HepG2 (cell line): ENCODE results near the gene CDK5RAP2. TPM values are rescaled to one million over a fixed set of nuclear protein-coding genes. Genes with fewer than 3 reads are reported as not detected.

ENCODE experiments used
- ARNT ChIP-seq: fragments of 450-650 bp; IDR thresholded peaks from 2 replicates; pipeline ENCODE4 v1.6.1; 2017
- ELF3 ChIP-seq: IDR thresholded peaks from 2 replicates; pipeline ENCODE4 v1.6.1; 2016; ENCODE audit warnings: missing genetic modification reagents, missing compliant biosample characterization
- HOXA5 ChIP-seq: sonication (generic); formaldehyde crosslinking; IDR thresholded peaks from 2 replicates; pipeline ENCODE4 v1.4.0; 2020; ENCODE audit warnings: missing genetic modification reagents
- JUNB ChIP-seq: sonication (generic); formaldehyde crosslinking; IDR thresholded peaks from 2 replicates; pipeline ENCODE4 v1.8.0; 2022; ENCODE audit warnings: missing genetic modification reagents, mild to moderate bottlenecking, borderline replicate concordance
- KDM4B ChIP-seq: sonication (generic); formaldehyde crosslinking; IDR thresholded peaks from 2 replicates; pipeline ENCODE4 v1.4.0; 2020; ENCODE audit warnings: missing genetic modification reagents
- KMT2A ChIP-seq: sonication (generic); formaldehyde crosslinking; IDR thresholded peaks from 2 replicates; pipeline ENCODE4 v1.4.0; 2020; ENCODE audit warnings: missing genetic modification reagents
- NCOA1 ChIP-seq: sonication (generic); formaldehyde crosslinking; IDR thresholded peaks from 2 replicates; pipeline ENCODE4 v1.9.0; 2021; ENCODE audit warnings: missing genetic modification reagents
- POLR2A ChIP-seq, 2 experiments: IDR thresholded peaks; 2 replicates each; pipeline ENCODE4 v1.6.1; 2011; ENCODE audit warnings: low read depth in 2 of 2, low read length in 2 of 2, mild to moderate bottlenecking in 1 of 2, moderate library complexity in 1 of 2; ENCODE audit not compliant: insufficient read depth in 1 of 2
- PRDM4 ChIP-seq: sonication (generic); formaldehyde crosslinking; IDR thresholded peaks from 2 replicates; pipeline ENCODE4 v1.9.0; 2021; ENCODE audit warnings: missing genetic modification reagents, borderline replicate concordance
- RARA ChIP-seq: IDR thresholded peaks from 2 replicates; pipeline ENCODE4 v1.6.1; 2016; ENCODE audit warnings: missing genetic modification reagents, missing compliant biosample characterization
- SNAPC2 ChIP-seq: sonication (generic); formaldehyde crosslinking; IDR thresholded peaks from 2 replicates; pipeline ENCODE4 v1.8.1; 2022; ENCODE audit warnings: mild to moderate bottlenecking, missing genetic modification reagents
- ZNF230 ChIP-seq: sonication (generic); formaldehyde crosslinking; IDR thresholded peaks from 2 replicates; pipeline ENCODE4 v1.4.0; 2020; ENCODE audit warnings: mild to moderate bottlenecking, missing genetic modification reagents
- ZNF549 ChIP-seq: sonication (generic); formaldehyde crosslinking; IDR thresholded peaks from 2 replicates; pipeline ENCODE4 v1.5.0; 2020; ENCODE audit warnings: missing genetic modification reagents
- ZNF563 ChIP-seq: sonication (generic); formaldehyde crosslinking; IDR thresholded peaks from 2 replicates; pipeline ENCODE4 v1.8.0; 2022; ENCODE audit warnings: mild to moderate bottlenecking, moderate library complexity, missing genetic modification reagents
- ZNF619 ChIP-seq: sonication (generic); formaldehyde crosslinking; IDR thresholded peaks from 2 replicates; pipeline ENCODE4 v1.4.0; 2020; ENCODE audit warnings: mild to moderate bottlenecking, missing genetic modification reagents
- ZNF788 ChIP-seq: sonication (generic); formaldehyde crosslinking; IDR thresholded peaks from 2 replicates; pipeline ENCODE4 v1.5.0; 2020; ENCODE audit warnings: mild to moderate bottlenecking, missing genetic modification reagents, borderline replicate concordance
- polyA plus RNA-seq, 8 experiments: library from polyadenylated mRNA; depleted of rRNA in 3 of 8; stranded (reverse) in 7 of 8; unstranded in 1 of 8; fragments of >200 nt; fragmentation: Illumina TruSeq in 4 of 8; extraction: Trizol in 4 of 8; gene quantifications; 2 replicates each; pipeline versions ENCODE4 v1.2.1 to v1.2.3, GENCODE V29; 2011 to 2016; ENCODE audit warnings: low read depth in 4 of 8, missing spikeins in 1 of 8, mixed read lengths in 1 of 8; ENCODE audit not compliant: insufficient read depth in 1 of 8
- total RNA-seq, 5 experiments: library from RNA; depleted of rRNA; stranded (reverse); fragments of >200 nt; fragmentation: Illumina TruSeq; extraction: Trizol; gene quantifications; 2 replicates each; pipeline ENCODE4 v1.2.3, GENCODE V29; 2016; ENCODE audit warnings: low read depth in 1 of 5
- TF ChIP-seq, protein P1 (sequence below), 2 experiments: IDR thresholded peaks; 2 replicates each; pipeline ENCODE4 v1.6.1; 2011 to 2012; ENCODE audit warnings: low read length in 2 of 2, borderline replicate concordance in 1 of 2, low read depth in 1 of 2, mild to moderate bottlenecking in 1 of 2, moderate library complexity in 1 of 2
- TF ChIP-seq, protein P2 (sequence below): IDR thresholded peaks from 2 replicates; pipeline ENCODE4 v1.6.1; 2016; ENCODE audit warnings: low read depth, control low read depth
- TF ChIP-seq, protein P3 (sequence below): sonication (generic); formaldehyde crosslinking; IDR thresholded peaks from 2 replicates; pipeline ENCODE4 v1.4.0; 2020; ENCODE audit warnings: missing genetic modification reagents, borderline replicate concordance

The CDK5RAP2 gene
- total and polyA plus RNA-seq, 2 of the 13 experiments (the other 11 are each of a cell fraction or from before 2014, with no cell fraction given), result 31.8 to 42.2 TPM

DNA sequence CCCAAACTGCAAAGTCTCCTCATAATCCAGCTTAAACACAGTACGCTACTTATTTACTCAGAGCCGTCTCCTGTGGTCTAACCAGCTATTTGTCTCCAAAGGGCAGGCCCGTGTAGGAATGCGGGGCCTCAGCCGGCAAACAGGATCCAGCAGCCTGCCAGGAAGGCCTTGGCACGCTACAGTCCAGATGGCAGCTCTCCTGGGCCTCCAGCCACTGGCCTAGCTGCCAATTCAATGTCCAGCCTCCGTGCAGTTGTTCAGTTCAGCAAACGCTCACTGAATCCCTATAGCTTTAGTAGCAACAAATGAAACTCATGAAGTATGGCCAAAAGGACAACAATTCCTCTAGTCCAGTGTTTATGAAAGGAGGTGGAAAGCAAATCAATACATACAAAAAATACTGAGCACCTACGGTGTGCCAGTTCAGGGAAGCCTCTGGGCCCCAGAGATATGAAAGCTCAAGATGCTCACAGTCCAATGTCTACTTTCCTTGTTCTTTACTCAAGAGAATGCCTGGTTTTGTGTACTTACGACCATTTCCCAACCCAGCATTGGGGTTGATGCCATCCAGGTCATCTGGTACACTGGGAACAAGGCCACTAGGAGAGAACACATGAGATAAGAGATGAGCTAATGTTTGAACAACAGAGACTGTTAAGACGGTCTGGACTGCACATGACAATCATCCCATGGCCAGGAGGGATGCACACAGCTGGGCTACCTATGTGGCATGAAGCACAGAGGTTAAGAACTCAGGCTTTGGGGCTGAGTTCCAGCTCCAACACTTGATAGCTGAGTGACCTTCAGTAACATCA lies 8.3 kb downstream of the CDK5RAP2 start (continued):
- TF ChIP-seq, protein P1, sequence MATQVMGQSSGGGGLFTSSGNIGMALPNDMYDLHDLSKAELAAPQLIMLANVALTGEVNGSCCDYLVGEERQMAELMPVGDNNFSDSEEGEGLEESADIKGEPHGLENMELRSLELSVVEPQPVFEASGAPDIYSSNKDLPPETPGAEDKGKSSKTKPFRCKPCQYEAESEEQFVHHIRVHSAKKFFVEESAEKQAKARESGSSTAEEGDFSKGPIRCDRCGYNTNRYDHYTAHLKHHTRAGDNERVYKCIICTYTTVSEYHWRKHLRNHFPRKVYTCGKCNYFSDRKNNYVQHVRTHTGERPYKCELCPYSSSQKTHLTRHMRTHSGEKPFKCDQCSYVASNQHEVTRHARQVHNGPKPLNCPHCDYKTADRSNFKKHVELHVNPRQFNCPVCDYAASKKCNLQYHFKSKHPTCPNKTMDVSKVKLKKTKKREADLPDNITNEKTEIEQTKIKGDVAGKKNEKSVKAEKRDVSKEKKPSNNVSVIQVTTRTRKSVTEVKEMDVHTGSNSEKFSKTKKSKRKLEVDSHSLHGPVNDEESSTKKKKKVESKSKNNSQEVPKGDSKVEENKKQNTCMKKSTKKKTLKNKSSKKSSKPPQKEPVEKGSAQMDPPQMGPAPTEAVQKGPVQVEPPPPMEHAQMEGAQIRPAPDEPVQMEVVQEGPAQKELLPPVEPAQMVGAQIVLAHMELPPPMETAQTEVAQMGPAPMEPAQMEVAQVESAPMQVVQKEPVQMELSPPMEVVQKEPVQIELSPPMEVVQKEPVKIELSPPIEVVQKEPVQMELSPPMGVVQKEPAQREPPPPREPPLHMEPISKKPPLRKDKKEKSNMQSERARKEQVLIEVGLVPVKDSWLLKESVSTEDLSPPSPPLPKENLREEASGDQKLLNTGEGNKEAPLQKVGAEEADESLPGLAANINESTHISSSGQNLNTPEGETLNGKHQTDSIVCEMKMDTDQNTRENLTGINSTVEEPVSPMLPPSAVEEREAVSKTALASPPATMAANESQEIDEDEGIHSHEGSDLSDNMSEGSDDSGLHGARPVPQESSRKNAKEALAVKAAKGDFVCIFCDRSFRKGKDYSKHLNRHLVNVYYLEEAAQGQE (IDR thresholded peaks at IDR 0.05; ENCODE audit: borderline replicate concordance in 1 of 2, low read depth in 1 of 2, low read length in 2 of 2), result peak in 1 of 2 experiments; percentile 70; a peak in 2 of 4 replicates
- TF ChIP-seq ZNF563 (no peak), ZNF230 (no peak), SNAPC2 (CRISPR knock-in tag) (peak; percentile 69; the same call in 1 of the 2 replicates), KDM4B (CRISPR knock-in tag) (peak; percentile 42; the same call in 1 of the 2 replicates), NCOA1 (peak; percentile 91; the same call in 1 of the 2 replicates), ZNF619 (CRISPR knock-in tag) (no peak; the same call in 1 of the 2 replicates), ZNF788 (CRISPR knock-in tag) (peak; percentile 79; the same call in 1 of the 2 replicates), ZNF549 (CRISPR knock-in tag) (no peak), ARNT (peak; percentile 82; the same call in 1 of the 2 replicates), PRDM4 (CRISPR knock-in tag) (0 out of 2 replicates have a peak, but pooled peaks have one; percentile 66), POLR2A (IDR thresholded peaks at IDR 0.05; ENCODE audit: insufficient read depth in 1 of 2, low read depth in 2 of 2, low read length in 2 of 2) (peak; percentile 23 to 72; a peak in 2 of 4 replicates), HOXA5 (peak; percentile 22; the same call in 1 of the 2 replicates), RARA (peak; percentile 92), ELF3 (CRISPR knock-in tag) (peak; percentile 80), KMT2A (peak; percentile 72), JUNB (no peak; the same call in 1 of the 2 replicates)
- TF ChIP-seq, protein P2, sequence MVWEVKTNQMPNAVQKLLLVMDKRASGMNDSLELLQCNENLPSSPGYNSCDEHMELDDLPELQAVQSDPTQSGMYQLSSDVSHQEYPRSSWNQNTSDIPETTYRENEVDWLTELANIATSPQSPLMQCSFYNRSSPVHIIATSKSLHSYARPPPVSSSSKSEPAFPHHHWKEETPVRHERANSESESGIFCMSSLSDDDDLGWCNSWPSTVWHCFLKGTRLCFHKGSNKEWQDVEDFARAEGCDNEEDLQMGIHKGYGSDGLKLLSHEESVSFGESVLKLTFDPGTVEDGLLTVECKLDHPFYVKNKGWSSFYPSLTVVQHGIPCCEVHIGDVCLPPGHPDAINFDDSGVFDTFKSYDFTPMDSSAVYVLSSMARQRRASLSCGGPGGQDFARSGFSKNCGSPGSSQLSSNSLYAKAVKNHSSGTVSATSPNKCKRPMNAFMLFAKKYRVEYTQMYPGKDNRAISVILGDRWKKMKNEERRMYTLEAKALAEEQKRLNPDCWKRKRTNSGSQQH, result no peak
- TF ChIP-seq, protein P3, sequence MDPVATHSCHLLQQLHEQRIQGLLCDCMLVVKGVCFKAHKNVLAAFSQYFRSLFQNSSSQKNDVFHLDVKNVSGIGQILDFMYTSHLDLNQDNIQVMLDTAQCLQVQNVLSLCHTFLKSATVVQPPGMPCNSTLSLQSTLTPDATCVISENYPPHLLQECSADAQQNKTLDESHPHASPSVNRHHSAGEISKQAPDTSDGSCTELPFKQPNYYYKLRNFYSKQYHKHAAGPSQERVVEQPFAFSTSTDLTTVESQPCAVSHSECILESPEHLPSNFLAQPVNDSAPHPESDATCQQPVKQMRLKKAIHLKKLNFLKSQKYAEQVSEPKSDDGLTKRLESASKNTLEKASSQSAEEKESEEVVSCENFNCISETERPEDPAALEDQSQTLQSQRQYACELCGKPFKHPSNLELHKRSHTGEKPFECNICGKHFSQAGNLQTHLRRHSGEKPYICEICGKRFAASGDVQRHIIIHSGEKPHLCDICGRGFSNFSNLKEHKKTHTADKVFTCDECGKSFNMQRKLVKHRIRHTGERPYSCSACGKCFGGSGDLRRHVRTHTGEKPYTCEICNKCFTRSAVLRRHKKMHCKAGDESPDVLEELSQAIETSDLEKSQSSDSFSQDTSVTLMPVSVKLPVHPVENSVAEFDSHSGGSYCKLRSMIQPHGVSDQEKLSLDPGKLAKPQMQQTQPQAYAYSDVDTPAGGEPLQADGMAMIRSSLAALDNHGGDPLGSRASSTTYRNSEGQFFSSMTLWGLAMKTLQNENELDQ (CRISPR knock-in tag), result no peak
